HepG2 (cell line): Measurements from ENCODE around the gene CBX7. TPM values are rescaled to one million over a fixed set of nuclear protein-coding genes. Genes with fewer than 3 reads are reported as not detected.

Experiments
- ATAC-seq: fragments of 200-7000 bp; cut with Tn5 transposase; 3 replicates; pipeline ENCODE4 v1.9.1; 2020; ENCODE audit warnings: mild to moderate bottlenecking, moderate library complexity
- BruUV-seq: library from RNA; stranded (reverse); fragments of 400-500 nt; replicated peaks from 2 replicates; lab custom pipeline; 2021; lab: Mats Ljungman, UMichigan
- CTCF ChIA-PET: fragments of 300-600 bp; formaldehyde crosslinking; extraction: SDS; loops from one replicate; lab custom pipeline; 2021; ENCODE audit warnings: low total read pairs, inconsistent platforms, low intra/inter-chr PET ratio; lab: Yijun Ruan, JAX
- POLR2A ChIA-PET: fragments of 350-600 bp; sonication (Branson Sonifier 250); formaldehyde crosslinking; loops from one replicate; lab custom pipeline; 2020; ENCODE audit warnings: antibody characterized with exemption, inconsistent platforms; lab: Yijun Ruan, JAX
- DNase-seq: peaks from one replicate; pipeline ENCODE4 v3.0.0-alpha.2; 2015; ENCODE audit warnings: low spot score
- FAIRE-seq: peaks from 3 replicates; lab custom pipeline; 2011; peaks lifted over from hg19 to GRCh38; lab: Jason Lieb, UNC
- H2AFZ ChIP-seq: one replicate; pipeline ENCODE4 v1.6.1; 2011; ENCODE audit warnings: low read length, inconsistent platforms
- H3K27ac ChIP-seq: fragments of 300-600 bp; 3 replicates; pipeline ENCODE4 v1.8.0; 2011; ENCODE audit warnings: mixed run types, mild to moderate bottlenecking, mixed read lengths, low read length, inconsistent platforms; ENCODE audit not compliant: insufficient read depth; ENCODE audit errors: extremely low read length
- H3K27me3 ChIP-seq, 2 experiments: fragments of 200-600 bp in 1 of 2; 2 replicates in 1 of 2; 3 replicates in 1 of 2; pipeline versions ENCODE4 v1.6.0 to v1.8.0; 2011; ENCODE audit warnings: low read length in 2 of 2, mild to moderate bottlenecking in 2 of 2, moderate library complexity in 2 of 2, inconsistent platforms in 1 of 2; ENCODE audit not compliant: insufficient read depth in 2 of 2, control insufficient read depth in 1 of 2
- H3K36me3 ChIP-seq, 2 experiments: fragments of 200-600 bp in 1 of 2; replicated peaks in 1 of 2; 2 replicates in 1 of 2; 3 replicates in 1 of 2; pipeline versions ENCODE4 v1.5.1 to v1.8.0; 2011; ENCODE audit warnings: low read length in 2 of 2, inconsistent platforms in 1 of 2; ENCODE audit not compliant: insufficient read depth in 2 of 2, control insufficient read depth in 1 of 2
- H3K4me1 ChIP-seq: 2 replicates; pipeline ENCODE4 v1.5.1; 2012; ENCODE audit warnings: low read length, inconsistent platforms; ENCODE audit not compliant: insufficient read depth
- H3K4me2 ChIP-seq: 2 replicates; pipeline ENCODE4 v1.6.0; 2011; ENCODE audit warnings: low read depth, low read length, inconsistent platforms
- H3K4me3 ChIP-seq, 3 experiments: fragments of 200-600 bp in 1 of 3; sonication (generic), shearing (Covaris generic) in 1 of 3; replicated peaks in 1 of 3; 2 replicates each; pipeline ENCODE4 v1.5.1; 2011 to 2016; ENCODE audit warnings: low read length in 3 of 3, inconsistent platforms in 2 of 3, low read depth in 2 of 3, mild to moderate bottlenecking in 2 of 3, control low read depth in 1 of 3, mixed read lengths in 1 of 3; ENCODE audit not compliant: insufficient read depth in 1 of 3
- H3K79me2 ChIP-seq: one replicate; pipeline ENCODE4 v1.6.1; 2011; ENCODE audit warnings: low read length, inconsistent platforms; ENCODE audit not compliant: insufficient read depth
- H3K9ac ChIP-seq: 2 replicates; pipeline ENCODE4 v1.6.0; 2011; ENCODE audit warnings: mild to moderate bottlenecking, low read depth, low read length, inconsistent platforms; ENCODE audit not compliant: insufficient read depth
- H3K9me3 ChIP-seq: 2 replicates; pipeline ENCODE4 v1.5.1; 2012; ENCODE audit warnings: mild to moderate bottlenecking, low read length
- H4K20me1 ChIP-seq: 2 replicates; pipeline ENCODE4 v1.6.0; 2011; ENCODE audit warnings: inconsistent platforms, mild to moderate bottlenecking, low read length, moderate library complexity; ENCODE audit not compliant: insufficient read depth
- NFATC3 ChIP-seq: sonication (generic); formaldehyde crosslinking; IDR thresholded peaks from 2 replicates; pipeline ENCODE4 v1.5.1; 2020; ENCODE audit warnings: mild to moderate bottlenecking, missing genetic modification reagents
- UBTF ChIP-seq: sonication (generic); formaldehyde crosslinking; IDR thresholded peaks from 2 replicates; pipeline ENCODE4 v1.4.0; 2020; ENCODE audit warnings: mild to moderate bottlenecking, missing genetic modification reagents
- ZNF136 ChIP-seq: sonication (generic); formaldehyde crosslinking; IDR thresholded peaks from 2 replicates; pipeline ENCODE4 v1.8.1; 2022; ENCODE audit warnings: low read depth, mild to moderate bottlenecking, moderate library complexity, missing genetic modification reagents
- ZSCAN20 ChIP-seq: sonication (generic); formaldehyde crosslinking; IDR thresholded peaks from 2 replicates; pipeline ENCODE4 v1.4.0; 2020; ENCODE audit warnings: missing genetic modification reagents, mild to moderate bottlenecking, borderline replicate concordance
- ZSCAN30 ChIP-seq: sonication (generic); formaldehyde crosslinking; IDR thresholded peaks from 2 replicates; pipeline ENCODE4 v1.5.0; 2020; ENCODE audit warnings: mild to moderate bottlenecking, missing genetic modification reagents
- WGBS: methylation state at CpG from one replicate; pipeline ENCODE4 v1.1.6; 2017; ENCODE audit warnings: low lambda C conversion rate; 5-methylcytosine and 5-hydroxymethylcytosine counted together
- in situ Hi-C: cut with HindIII; loops from 2 replicates; pipeline ENCODE4 v1.10.0; 2017; ENCODE audit warnings: low pct_unique_long_range_greater_than_20kb; ENCODE audit not compliant: extremely low pct_ligation_motif_present
- intact Hi-C: fragments of 100-400 bp; cut with micrococcal nuclease; formaldehyde crosslinking; loops from one replicate; pipeline ENCODE4 v1.10.0; 2022; ENCODE audit not compliant: unreplicated experiment
- polyA plus RNA-seq, 8 experiments: library from polyadenylated mRNA; depleted of rRNA in 3 of 8; stranded (reverse) in 7 of 8; unstranded in 1 of 8; fragments of >200 nt; fragmentation: Illumina TruSeq in 4 of 8; extraction: Trizol in 4 of 8; gene quantifications; 2 replicates each; pipeline versions ENCODE4 v1.2.1 to v1.2.3, GENCODE V29; 2011 to 2016; ENCODE audit warnings: low read depth in 4 of 8, missing spikeins in 1 of 8, mixed read lengths in 1 of 8; ENCODE audit not compliant: insufficient read depth in 1 of 8
- total RNA-seq, 5 experiments: library from RNA; depleted of rRNA; stranded (reverse); fragments of >200 nt; fragmentation: Illumina TruSeq; extraction: Trizol; gene quantifications; 2 replicates each; pipeline ENCODE4 v1.2.3, GENCODE V29; 2016; ENCODE audit warnings: low read depth in 1 of 5
- TF ChIP-seq, protein P1 (sequence below): sonication (generic); formaldehyde crosslinking; IDR thresholded peaks from 2 replicates; pipeline ENCODE4 v1.4.0; 2020; ENCODE audit warnings: missing genetic modification reagents, borderline replicate concordance
- TF ChIP-seq, protein P2 (sequence below): sonication (generic); formaldehyde crosslinking; IDR thresholded peaks from 2 replicates; pipeline ENCODE4 v1.5.1; 2020; ENCODE audit warnings: mild to moderate bottlenecking, missing genetic modification reagents, moderate library complexity

The CBX7 gene
- total and polyA plus RNA-seq, 2 of the 13 experiments (the other 11 are each of a cell fraction or from before 2014, with no cell fraction given), result 0.35 to 4.9 TPM

GRCh38 chr22:39115977-39116621 lies 36.4 kb downstream of the CBX7 start:
- no peak overlapping the region for H3K27ac ChIP-seq
- H3K4me2 ChIP-seq, result no peak overlapping the region
- ChIA-PET POLR2A (no interaction called here), CTCF (no interaction called here)
- peaks cover 10% of the 10 kb centered on the region for H3K4me1 ChIP-seq
- 35% methylated on average over 9 of the region's 9 CpGs for WGBS
- ATAC-seq, result no peak
- DNase-seq, result no peak
- no peak overlapping the region for H3K4me3 ChIP-seq
- intact Hi-C loops (no loop called here), in situ Hi-C loops (loop anchor here (5.0 kb wide), 1 partner anchor 104 kb away; the partner anchor contains the start of gene APOBEC3C)
- H3K79me2 ChIP-seq, result no peaks in the 10 kb centered on the region
- peaks cover 0 to 14% of the 10 kb centered on the region in 2 experiments; a peak in 1 of 5 replicates for H3K27me3 ChIP-seq
- no peaks in the 10 kb centered on the region for H4K20me1 ChIP-seq
- no peaks in the 10 kb centered on the region for H3K36me3 ChIP-seq
- no peak for TF ChIP-seq ZSCAN20 (CRISPR knock-in tag)
- no peak overlapping the region for H3K9ac ChIP-seq
- no peaks in the 10 kb centered on the region for H3K9me3 ChIP-seq
- FAIRE-seq, result no peak
- no TSS peak for BruUV-seq
- H2AFZ ChIP-seq, result no peak overlapping the region

DNA sequence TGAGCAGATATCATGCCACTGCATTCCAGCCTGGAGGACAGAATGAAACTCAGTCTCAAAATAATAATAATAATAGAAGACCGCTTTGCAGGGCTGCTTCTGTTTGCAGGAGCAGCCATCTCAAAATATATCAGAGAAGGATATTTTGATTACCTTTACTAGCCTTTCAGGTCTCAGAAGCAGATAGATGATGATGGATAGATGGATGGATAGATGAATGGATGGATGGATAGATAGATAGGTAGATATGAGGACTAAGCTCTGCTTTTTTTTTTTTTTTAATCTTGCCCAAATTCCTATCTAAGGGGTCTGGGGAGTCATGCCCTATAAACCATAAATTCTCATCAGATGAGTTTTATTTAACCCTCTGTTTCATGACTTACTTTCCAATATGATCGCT lies 36.9 kb downstream of the CBX7 start:
- H3K4me1 ChIP-seq, result peaks cover 16% of the 10 kb centered on the region
- ATAC-seq, result no peak
- intact Hi-C loops, result no loop called here
- peaks cover 0 to 15% of the 10 kb centered on the region in 2 experiments; a peak in 1 of 5 replicates for H3K27me3 ChIP-seq
- H3K36me3 ChIP-seq, result no peaks in the 10 kb centered on the region
- H2AFZ ChIP-seq, result no peak overlapping the region
- ChIA-PET CTCF (no interaction called here), POLR2A (no interaction called here)
- no peak for FAIRE-seq
- no peak overlapping the region for H3K4me2 ChIP-seq
- H3K27ac ChIP-seq, result no peak overlapping the region
- WGBS, result 91% methylated on average over 2 of the region's 2 CpGs
- in situ Hi-C loops, result loop anchor here (5.0 kb wide), 1 partner anchor 103 kb away; the partner anchor contains the start of gene APOBEC3C
- no peak overlapping the region for H3K9ac ChIP-seq
- BruUV-seq, result no TSS peak
- no peak for DNase-seq
- H4K20me1 ChIP-seq, result no peaks in the 10 kb centered on the region
- H3K9me3 ChIP-seq, result no peaks in the 10 kb centered on the region
- no peaks in the 10 kb centered on the region for H3K79me2 ChIP-seq
- H3K4me3 ChIP-seq, result no peak overlapping the region
- TF ChIP-seq ZNF136, result no peak
- no peak for TF ChIP-seq NFATC3
- TF ChIP-seq ZSCAN30 (CRISPR knock-in tag), result no peak
- no peak for TF ChIP-seq UBTF (CRISPR knock-in tag)
- TF ChIP-seq, protein P1, sequence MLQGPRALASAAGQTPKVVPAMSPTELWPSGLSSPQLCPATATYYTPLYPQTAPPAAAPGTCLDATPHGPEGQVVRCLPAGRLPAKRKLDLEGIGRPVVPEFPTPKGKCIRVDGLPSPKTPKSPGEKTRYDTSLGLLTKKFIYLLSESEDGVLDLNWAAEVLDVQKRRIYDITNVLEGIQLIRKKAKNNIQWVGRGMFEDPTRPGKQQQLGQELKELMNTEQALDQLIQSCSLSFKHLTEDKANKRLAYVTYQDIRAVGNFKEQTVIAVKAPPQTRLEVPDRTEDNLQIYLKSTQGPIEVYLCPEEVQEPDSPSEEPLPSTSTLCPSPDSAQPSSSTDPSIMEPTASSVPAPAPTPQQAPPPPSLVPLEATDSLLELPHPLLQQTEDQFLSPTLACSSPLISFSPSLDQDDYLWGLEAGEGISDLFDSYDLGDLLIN (CRISPR knock-in tag), result no peak
- TF ChIP-seq, protein P2, sequence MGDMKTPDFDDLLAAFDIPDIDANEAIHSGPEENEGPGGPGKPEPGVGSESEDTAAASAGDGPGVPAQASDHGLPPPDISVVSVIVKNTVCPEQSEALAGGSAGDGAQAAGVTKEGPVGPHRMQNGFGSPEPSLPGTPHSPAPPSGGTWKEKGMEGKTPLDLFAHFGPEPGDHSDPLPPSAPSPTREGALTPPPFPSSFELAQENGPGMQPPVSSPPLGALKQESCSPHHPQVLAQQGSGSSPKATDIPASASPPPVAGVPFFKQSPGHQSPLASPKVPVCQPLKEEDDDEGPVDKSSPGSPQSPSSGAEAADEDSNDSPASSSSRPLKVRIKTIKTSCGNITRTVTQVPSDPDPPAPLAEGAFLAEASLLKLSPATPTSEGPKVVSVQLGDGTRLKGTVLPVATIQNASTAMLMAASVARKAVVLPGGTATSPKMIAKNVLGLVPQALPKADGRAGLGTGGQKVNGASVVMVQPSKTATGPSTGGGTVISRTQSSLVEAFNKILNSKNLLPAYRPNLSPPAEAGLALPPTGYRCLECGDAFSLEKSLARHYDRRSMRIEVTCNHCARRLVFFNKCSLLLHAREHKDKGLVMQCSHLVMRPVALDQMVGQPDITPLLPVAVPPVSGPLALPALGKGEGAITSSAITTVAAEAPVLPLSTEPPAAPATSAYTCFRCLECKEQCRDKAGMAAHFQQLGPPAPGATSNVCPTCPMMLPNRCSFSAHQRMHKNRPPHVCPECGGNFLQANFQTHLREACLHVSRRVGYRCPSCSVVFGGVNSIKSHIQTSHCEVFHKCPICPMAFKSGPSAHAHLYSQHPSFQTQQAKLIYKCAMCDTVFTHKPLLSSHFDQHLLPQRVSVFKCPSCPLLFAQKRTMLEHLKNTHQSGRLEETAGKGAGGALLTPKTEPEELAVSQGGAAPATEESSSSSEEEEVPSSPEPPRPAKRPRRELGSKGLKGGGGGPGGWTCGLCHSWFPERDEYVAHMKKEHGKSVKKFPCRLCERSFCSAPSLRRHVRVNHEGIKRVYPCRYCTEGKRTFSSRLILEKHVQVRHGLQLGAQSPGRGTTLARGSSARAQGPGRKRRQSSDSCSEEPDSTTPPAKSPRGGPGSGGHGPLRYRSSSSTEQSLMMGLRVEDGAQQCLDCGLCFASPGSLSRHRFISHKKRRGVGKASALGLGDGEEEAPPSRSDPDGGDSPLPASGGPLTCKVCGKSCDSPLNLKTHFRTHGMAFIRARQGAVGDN (CRISPR knock-in tag), result no peak
